GM19452 (cell line): ENCODE results near the gene DRG1.
"Not testable (repeated sequence)": the region's sequence is repeated elsewhere in the genome, so short reads cannot be mapped to it uniquely, and the experiment has no call there.

Source experiments
- ATAC-seq: cut with Tn5 transposase; IDR thresholded peaks from one replicate; pipeline ENCODE4 v1.9.1; 2021; ENCODE audit not compliant: unreplicated experiment

The DRG1 gene

DNA sequence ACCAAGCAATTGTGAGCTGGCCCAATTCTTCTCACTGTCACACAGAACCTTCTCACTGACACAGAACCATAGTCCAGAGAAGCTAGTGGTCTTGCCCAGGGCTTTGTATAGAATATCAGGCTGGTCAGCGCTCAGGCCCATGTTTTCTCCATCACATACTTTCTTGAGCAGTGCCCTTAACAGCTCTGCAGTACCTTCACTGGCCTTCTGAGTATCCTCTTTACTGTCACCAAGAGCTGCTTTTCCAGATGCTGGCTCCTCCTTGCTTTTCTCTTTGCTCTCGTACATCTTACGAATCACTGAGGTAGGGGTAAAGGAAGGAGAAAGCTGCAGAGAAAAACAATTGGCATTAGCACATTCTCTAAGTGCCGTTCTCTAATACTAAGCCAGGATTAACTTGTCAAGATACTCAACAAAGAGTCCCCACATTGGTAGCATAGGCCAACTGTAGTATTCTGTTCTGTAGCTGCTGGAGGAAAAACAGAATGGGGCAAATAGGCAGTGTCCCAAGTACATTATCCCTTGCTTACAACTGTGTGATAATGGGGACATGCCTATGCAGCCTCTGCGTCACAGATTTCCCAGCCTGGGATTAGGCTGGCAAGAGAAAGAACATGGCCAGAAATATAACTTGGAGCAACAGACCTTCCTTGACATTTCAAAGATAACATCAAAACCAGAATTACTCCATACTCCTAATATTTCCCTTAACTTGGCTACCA, 43.5 kb downstream of the DRG1 start:
- no peak for ATAC-seq

DNA sequence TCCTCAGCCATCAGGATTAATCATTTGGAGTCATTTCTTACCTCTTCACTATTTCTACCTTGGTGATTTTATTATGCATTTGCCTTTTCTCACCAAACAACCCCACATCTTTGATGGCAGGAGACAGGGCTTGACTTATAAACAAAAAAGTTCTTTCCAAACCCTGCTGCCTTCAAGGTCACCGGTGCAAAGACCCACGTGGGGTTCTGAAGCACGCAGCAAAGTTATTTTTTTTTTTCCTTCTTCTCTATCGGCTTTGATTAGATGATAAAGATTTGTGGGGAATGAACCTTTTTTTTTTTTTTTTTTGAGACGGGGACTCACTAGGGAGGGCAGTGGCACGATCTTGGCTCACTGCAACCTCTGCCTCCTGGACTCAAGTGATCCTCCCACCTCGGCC, 44.1 kb downstream of the DRG1 start:
- ATAC-seq: no peak

DNA sequence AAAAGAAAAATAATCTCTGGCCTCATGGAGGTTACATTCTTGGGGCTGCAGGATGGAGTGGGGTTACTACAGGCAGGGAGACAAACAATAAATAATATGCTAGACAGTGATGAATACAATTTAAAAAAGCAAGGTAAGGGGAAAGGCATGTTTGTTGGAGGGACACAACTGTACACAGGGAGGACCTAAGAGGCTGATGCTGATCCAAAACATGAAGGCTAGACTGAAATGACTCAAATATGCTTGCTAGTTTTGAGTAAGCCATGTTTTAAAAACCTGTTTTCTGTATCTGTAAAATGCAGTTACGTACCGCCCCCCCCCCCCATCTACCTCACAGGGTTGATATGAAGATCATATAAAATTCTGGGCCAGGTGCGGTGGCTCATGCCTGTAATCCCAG, 46.2 kb downstream of the DRG1 start:
- no peak for ATAC-seq

DNA sequence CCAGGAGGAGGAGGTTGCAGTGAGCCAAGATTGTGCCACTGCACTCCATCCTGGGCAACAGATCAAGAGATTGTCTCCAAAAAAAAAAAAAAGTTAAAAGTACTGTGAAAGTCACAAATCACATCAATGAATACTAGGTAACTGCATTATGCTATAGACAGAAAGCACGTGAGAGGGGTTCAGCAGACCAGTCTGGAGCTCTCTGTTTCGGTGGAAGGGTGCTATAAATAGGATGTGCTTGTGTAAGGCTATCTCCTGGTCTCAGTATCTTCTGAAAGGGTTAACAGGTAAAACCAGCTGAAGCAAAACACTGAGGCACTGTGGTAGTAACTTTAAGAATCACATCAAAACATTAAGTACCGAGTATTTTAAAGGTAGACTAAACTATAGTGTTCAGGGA, 46.8 kb downstream of the DRG1 start:
- no peak for ATAC-seq

DNA sequence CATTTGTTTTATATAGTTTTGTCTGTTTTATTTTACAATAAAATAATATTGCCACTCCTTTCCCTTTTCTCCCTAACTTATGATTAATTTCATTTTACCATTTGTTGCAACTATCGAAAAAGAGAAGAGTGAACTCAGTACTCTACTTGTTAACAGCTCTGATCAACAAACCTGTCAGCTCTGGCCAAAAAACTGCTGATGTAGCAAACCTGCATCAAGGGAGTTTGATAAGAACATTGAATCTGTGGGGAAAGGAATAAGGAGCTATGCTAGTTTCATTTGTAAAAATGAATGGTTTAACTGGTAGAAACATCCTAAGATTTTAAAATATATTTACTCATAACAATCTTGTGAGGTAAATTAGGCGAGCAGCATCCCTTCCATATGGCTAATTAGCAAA, 47.4 kb downstream of the DRG1 start:
- ATAC-seq: no peak

DNA sequence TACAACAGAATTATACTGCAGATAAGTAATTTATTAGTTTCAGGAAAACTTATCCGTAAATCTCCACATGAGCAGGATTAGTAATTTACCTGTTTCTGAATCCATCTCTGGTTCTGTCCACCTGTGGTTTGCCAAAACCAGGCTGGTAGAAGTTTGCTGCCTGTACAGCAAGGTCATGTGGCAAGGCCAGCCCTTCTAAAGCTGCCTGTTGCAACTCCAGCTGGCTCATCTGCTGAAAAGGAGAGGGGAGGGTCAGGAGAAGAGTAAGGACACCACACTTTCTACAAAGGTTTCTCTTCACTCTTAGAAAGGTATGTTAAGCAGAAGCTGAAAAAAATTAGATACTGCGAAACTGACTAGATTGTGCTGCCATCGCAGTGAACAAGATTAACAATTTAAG, 47.9 kb downstream of the DRG1 start:
- no peak for ATAC-seq

DNA sequence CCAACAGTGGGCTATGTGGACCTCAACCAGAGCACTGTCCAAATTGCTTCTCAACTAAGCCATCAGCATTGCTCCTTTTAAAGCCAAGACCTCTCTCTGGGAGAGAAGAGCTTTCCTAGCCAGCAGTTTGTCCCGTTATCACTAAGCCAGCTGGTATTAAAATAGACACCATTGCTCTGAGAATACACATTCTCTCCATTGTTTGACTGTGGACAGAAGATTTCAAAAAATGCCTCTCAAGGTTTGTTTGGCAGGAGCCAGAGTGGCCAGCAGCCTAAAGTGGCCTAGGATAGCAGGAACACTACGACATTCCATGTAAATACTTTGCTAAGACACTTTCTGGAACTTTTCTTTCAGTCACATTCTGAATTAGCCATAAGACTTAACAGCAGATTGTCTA, 49.0 kb downstream of the DRG1 start:
- ATAC-seq: no peak

DNA sequence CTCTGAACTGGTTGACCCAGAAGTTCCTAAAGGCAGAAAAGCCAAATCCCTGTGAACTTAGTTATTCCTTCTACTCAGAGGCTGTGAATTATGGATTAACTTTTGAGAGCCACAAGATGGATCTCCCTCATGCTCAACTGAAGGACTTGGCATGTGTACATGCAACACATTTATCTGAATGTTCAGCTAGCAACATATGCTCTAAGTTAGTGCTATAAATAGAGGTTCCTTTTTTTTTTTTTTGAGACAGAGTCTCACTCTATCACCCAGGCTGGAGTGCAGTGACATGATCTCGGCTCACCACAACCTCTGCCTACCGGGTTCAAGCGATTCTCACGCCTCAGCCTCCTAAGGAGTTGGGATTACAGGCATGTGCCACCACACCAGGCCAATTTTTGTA, 50.1 kb downstream of the DRG1 start:
- no peak for ATAC-seq

DNA sequence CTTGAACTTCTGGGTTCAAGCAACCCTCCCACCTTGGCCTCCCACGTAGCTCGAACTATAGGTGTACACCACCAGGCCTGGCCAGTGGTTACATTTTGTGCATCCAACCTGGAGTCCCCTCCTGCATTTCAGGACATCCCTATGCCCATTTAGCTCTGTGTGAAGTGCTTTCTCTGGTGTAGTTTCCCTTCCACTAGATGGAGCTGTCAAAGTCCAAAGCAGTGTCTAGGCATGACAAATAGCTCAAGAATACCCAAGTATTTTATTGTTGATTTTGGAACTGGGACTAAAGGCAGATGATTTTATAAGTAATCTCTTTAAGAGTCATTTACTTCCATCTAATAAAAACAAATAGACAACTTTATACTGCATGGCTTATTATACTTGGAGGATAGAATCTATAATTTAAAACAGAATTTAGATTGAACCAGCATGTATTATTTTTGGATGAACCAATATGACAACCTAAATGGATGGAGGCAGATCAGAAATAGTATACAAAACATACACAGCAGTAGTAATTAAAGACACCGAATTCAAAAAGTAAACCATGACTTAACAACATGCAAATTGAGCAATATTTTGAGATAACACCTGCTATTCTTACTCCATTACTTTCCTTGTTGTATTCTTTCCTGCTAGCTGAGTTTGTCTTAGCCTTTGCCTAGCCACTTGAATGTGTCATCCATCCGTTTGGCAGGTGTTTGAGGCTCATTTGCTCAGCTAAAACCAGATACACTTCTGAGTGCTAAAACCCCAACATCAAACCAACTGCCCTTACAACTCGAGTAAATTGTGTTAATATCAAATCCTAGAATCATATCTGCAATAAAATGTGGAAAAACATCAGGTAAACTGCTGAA, 52.5 kb downstream of the DRG1 start:
- no peak for ATAC-seq

DNA sequence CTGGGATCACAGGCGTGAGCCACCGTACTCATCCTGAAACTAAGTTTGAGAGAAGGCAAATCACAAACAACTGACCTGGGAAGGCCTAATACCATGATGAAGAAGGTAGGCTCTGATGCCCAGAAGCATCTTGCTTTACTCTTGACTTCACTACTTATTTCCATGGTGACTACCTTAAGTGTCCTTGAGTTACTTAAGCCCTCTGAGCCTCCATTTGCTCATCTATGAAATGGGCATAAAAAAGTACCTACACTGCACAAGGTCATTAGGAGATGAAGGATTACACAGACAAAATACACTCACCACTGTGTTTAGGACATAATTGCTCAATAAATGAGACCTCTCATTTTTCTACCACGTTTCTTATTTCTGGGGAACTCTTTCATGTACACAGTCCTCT, 62.3 kb downstream of the DRG1 start:
- ATAC-seq: no peak

DNA sequence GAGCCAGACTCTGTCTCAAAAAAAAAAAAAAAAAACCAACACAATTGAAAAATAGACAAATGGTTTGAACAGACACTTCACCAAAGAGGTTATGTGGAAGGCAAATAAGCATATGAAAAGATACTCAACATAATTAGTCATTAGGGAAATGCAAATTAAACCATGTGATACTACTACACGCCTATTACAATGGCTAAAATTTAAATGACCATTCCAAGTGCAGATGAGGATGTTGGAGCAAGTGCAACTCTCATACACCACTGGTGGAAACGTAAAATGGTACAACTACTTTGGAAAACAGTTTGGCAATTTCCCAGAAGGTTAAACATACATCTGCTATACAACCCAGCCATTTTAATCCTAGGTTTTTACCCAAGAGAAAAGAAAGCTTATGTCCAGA, 65.9 kb downstream of the DRG1 start:
- no peak for ATAC-seq

DNA sequence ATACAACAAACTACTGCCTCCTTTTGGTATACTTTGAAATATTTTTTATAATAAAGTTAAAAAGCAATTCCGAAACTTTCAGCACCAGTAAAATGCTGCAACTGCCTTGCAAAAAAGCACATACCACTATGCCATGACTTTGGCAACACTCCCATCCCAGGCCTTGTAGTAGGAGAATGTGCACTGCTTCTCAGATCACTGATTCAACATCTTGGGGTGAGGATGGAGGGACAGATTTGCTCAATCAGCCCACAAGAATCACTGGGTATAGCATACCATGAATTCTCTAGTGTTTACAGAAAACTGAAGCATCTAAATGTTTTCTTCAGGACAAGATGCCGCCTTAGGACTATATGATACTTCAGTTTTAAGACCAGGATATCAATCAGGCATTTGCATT, 75.3 kb downstream of the DRG1 start:
- ATAC-seq: no peak

DNA sequence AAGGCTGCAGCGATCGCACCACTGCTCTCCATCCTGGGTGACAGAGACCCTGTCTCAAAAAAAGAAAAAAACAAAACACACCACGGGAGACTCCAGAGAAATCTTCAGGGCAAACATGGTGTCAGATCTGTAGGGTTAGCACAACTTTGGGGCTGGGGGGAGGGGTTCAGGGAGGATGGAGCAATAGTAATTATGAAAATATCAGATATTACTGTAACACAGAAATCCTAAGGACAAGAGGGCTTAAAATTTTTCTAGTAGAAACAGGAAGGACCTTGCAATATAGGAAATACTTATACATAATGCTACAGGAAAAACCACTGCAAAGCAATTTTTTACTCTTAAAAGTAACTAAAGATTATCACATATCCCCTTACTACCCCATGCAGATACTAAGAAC, 76.4 kb downstream of the DRG1 start:
- no peak for ATAC-seq

DNA sequence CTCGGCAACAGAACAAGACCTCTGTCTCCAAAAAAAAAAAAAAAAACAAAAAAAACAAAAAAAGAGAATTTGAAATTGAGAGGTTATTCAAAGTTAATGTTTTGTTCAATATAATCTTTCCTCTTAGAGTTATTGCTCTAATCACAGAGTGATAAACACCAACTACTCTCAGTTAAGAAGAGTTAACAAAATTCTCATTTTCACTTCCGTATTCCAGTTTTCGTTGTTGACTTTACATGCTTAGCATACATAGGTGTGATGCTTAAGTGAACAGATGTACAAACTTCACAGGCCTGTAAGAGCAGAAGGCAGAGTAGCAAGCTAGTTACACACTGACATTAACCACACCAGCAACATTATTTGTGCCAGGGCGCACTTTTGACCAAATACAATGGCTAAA, 77.9 kb downstream of the DRG1 start:
- peak; percentile 74 for ATAC-seq

DNA sequence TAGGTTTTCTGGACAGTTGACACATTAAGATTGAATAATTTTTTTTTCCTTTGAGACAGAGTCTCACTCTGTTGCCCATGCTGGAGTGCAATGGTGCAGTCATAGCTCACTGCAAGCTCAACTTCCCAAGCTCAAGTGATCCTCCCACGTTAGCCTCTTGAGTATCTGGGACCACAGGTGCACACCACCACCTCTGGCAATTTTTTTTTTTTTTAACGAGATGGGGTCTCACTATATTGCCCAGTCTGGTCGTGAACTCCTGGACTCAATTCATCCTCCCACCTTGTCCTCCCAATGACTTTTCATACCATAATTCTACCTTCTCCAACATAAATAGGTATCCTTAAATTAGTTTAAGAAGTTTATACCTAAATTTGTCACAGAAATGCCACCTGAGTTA, 81.7 kb downstream of the DRG1 start:
- no peak for ATAC-seq

DNA sequence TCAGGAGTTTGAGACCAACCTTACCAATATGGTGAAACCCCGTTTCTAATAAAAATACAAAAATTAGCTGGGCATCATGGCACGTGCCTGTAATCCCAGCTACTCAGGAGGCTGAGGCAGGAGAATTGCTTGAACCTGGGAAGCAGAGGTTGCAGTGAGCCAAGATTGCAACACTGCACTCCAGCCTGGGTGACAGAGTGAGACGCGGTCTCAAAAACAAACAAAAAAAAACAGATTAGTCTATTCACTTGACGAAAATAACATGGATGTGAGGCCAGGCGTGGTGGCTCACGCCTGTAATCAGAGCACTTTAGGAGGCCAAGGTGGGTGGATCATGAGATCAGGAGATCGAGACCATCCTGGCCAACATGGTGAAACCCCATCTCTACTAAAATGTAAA, 83.1 kb downstream of the DRG1 start:
- not testable (repeated sequence) for ATAC-seq
